Spleen (tissue), 11 donors: ENCODE data around the gene TRHDE. TPM values are rescaled to one million over a fixed set of nuclear protein-coding genes. Genes with fewer than 3 reads are reported as not detected.
A peak's percentile ranks its signal among the peaks of the same experiment; 100 is the strongest.

Experiments
- DNase-seq: peaks from one replicate; pipeline ENCODE4 v3.0.0-alpha.2; 2020
- H3K27ac ChIP-seq, 8 donors: fragments of 200-600 bp; sonication (generic) in 7 of 8; 1 replicate in 4 of 8; 2 replicates in 4 of 8; pipeline versions ENCODE4 v1.5.0 to v1.8.0; 2016 to 2021; ENCODE audit warnings: inconsistent platforms in 4 of 8, mild to moderate bottlenecking in 4 of 8, moderate library complexity in 1 of 8
- H3K27me3 ChIP-seq, 7 donors: fragments of 200-600 bp; sonication (generic) in 6 of 7; replicated peaks in 1 of 7; 1 replicate in 4 of 7; 2 replicates in 3 of 7; pipeline versions ENCODE4 v1.5.0 to v1.8.0; 2016 to 2021; ENCODE audit warnings: inconsistent platforms in 3 of 7, mild to moderate bottlenecking in 1 of 7
- H3K36me3 ChIP-seq, 6 donors: fragments of 200-600 bp; sonication (generic) in 5 of 6; 1 replicate in 4 of 6; 2 replicates in 2 of 6; pipeline versions ENCODE4 v1.5.0 to v1.8.0; 2016 to 2021; ENCODE audit warnings: inconsistent platforms in 2 of 6
- H3K4me1 ChIP-seq, 6 donors: fragments of 200-600 bp; sonication (generic) in 5 of 6; 1 replicate in 3 of 6; 2 replicates in 3 of 6; pipeline versions ENCODE4 v1.5.0 to v1.8.0; 2016 to 2021; ENCODE audit warnings: inconsistent platforms in 3 of 6
- H3K4me3 ChIP-seq, 8 donors: fragments of 200-600 bp; sonication (generic) in 7 of 8; 1 replicate in 4 of 8; 2 replicates in 4 of 8; pipeline versions ENCODE4 v1.5.0 to v1.8.0; 2016 to 2021; ENCODE audit warnings: inconsistent platforms in 4 of 8, mild to moderate bottlenecking in 4 of 8, moderate library complexity in 2 of 8
- H3K9me3 ChIP-seq, 8 donors: fragments of 200-600 bp; sonication (generic) in 7 of 8; 1 replicate in 4 of 8; 2 replicates in 4 of 8; pipeline versions ENCODE4 v1.5.0 to v1.8.0; 2016 to 2021; ENCODE audit warnings: inconsistent platforms in 4 of 8
- CTCF ChIP-seq, 11 experiments: fragments of 200-600 bp in 7 of 11; fragments of 450-650 bp in 4 of 11; sonication (generic) in 4 of 11; IDR thresholded peaks in 8 of 11; conservative IDR thresholded peaks in 3 of 11; 1 replicate in 7 of 11; 2 replicates in 4 of 11; pipeline versions ENCODE4 v1.4.0 to v1.8.0; 2016 to 2021; ENCODE audit warnings: antibody characterized with exemption in 11 of 11, inconsistent platforms in 4 of 11, mild to moderate bottlenecking in 1 of 11
- POLR2A ChIP-seq, 3 donors: fragments of 450-650 bp; IDR thresholded peaks; one replicate each; pipeline ENCODE4 v1.5.1; 2017; ENCODE audit warnings: antibody characterized with exemption in 3 of 3, mild to moderate bottlenecking in 1 of 3
- POLR2AphosphoS5 ChIP-seq, 3 donors: sonication (generic); formaldehyde crosslinking; IDR thresholded peaks; one replicate each; pipeline ENCODE4 v1.5.1; 2017; ENCODE audit warnings: antibody characterized with exemption in 3 of 3
- WGBS, 5 donors: extraction: QIAGEN DNeasy Blood & Tissue Kit in 3 of 5; methylation state at CpG; one replicate each; pipeline versions ENCODE4 v1.1.5 to v1.1.7; 2013 to 2018; 5-methylcytosine and 5-hydroxymethylcytosine counted together
- intact Hi-C: fragments of 100-400 bp; cut with DNase I; formaldehyde crosslinking; loops from one replicate; pipeline ENCODE4 v1.15.0; 2023; ENCODE audit warnings: low total_unique reads
- polyA plus RNA-seq, 3 donors: library from polyadenylated mRNA; stranded (reverse); fragments of 200-250 nt; gene quantifications; one replicate each; pipeline ENCODE4 v1.2.1, GENCODE V29; 2013
- total RNA-seq, 7 donors: library from RNA; depleted of rRNA in 3 of 7; stranded (reverse); fragments of >200 nt in 3 of 7; fragmentation: NEBNext Ultra II Directional in 4 of 7; extraction: Animal tissue kit (Norgen Biotek cat#: 25700) in 4 of 7; gene quantifications; one replicate each; pipeline versions ENCODE4 v1.1.0 to v1.2.1, GENCODE V29; 2016 to 2021
- donor health status: healthy with polysubstance abuse.
- donor health status: DM: no; HTN: no; CAD: no; lungs with moderate emphysema.
- donor health status: DM: no; HTN: no; CAD: no.
- donor health status: Bipolar disorder and iron deficiency.
- donor health status: healthy.
- donor health status: DM: no; HTN: no; CAD: no.
- donor health status: DM: yes; HTN: yes; CAD: no.

TRHDE gene
- total and polyA plus RNA-seq, 10 donors: 0.26 to 32.7 (median 16.3) TPM

- no peaks in the 10 kb centered on the region for H3K4me1 ChIP-seq
- H3K4me3 ChIP-seq: no peak overlapping the region
- intact Hi-C loops: no loop called here
- peaks cover 0 to 12% (median 0%) of the 10 kb centered on the region in 7 donors for H3K27me3 ChIP-seq
- no peak for DNase-seq
- 68 to 81% (median 69%) methylated on average over 1 of the region's 1 CpG for WGBS, 5 donors
- H3K9me3 ChIP-seq: no peaks in the 10 kb centered on the region
- no peak overlapping the region for H3K27ac ChIP-seq
- H3K36me3 ChIP-seq: no peaks in the 10 kb centered on the region
- TF ChIP-seq POLR2A (IDR thresholded peaks at IDR 0.05) (no peak), CTCF (IDR thresholded peaks at IDR 0.05 in 8 of 11, conservative IDR thresholded peaks at IDR 0.05 in 3 of 11) (peak in 2 of 11 experiments; percentile 19 to 24), POLR2AphosphoS5 (IDR thresholded peaks at IDR 0.05) (no peak)
Observed at GRCh38 chr12:72264548-72265175, 7.5 kb upstream of the TRHDE start.

- no peaks in the 10 kb centered on the region for H3K9me3 ChIP-seq
- TF ChIP-seq POLR2AphosphoS5 (IDR thresholded peaks at IDR 0.05) (no peak), POLR2A (IDR thresholded peaks at IDR 0.05) (no peak), CTCF (IDR thresholded peaks at IDR 0.05 in 8 of 11, conservative IDR thresholded peaks at IDR 0.05 in 3 of 11) (no peak)
- peaks cover 0 to 45% (median 20%) of the 10 kb centered on the region in 7 donors for H3K27me3 ChIP-seq
- WGBS, 5 donors: 43 to 73% (median 58%) methylated on average over 2 of the region's 2 CpGs
- no peaks in the 10 kb centered on the region for H3K36me3 ChIP-seq
- no peak overlapping the region for H3K4me3 ChIP-seq
- no peak overlapping the region for H3K27ac ChIP-seq
- intact Hi-C loops: no loop called here
- DNase-seq: no peak
- peaks cover 0 to 19% (median 9%) of the 10 kb centered on the region in 6 donors for H3K4me1 ChIP-seq
Observed at GRCh38 chr12:72267974-72268373, 4.2 kb upstream of the TRHDE start.

GRCh38 chr12:72268386-72268785 is 3.8 kb upstream of the TRHDE start:
- no peak for TF ChIP-seq POLR2AphosphoS5 (IDR thresholded peaks at IDR 0.05)
- TF ChIP-seq CTCF (IDR thresholded peaks at IDR 0.05 in 8 of 11, conservative IDR thresholded peaks at IDR 0.05 in 3 of 11): no peak
- no peak for TF ChIP-seq POLR2A (IDR thresholded peaks at IDR 0.05)
- 59 to 76% (median 63%) methylated on average over 2 of the region's 2 CpGs for WGBS, 5 donors
- H3K4me3 ChIP-seq: no peak overlapping the region

GRCh38 chr12:72269491-72269890 is 2.7 kb upstream of the TRHDE start:
- WGBS, 5 donors: 38 to 68% (median 40%) methylated on average over 1 of the region's 1 CpG
- Histone ChIP-seq H3K27me3 (peaks cover 0 to 60% (median 35%) of the 10 kb centered on the region in 7 donors), H3K9me3 (no peaks in the 10 kb centered on the region), H3K4me3 (peak overlapping the region in 1 of 8 donors; percentile 71), H3K27ac (no peak overlapping the region), H3K36me3 (no peaks in the 10 kb centered on the region), H3K4me1 (peaks cover 0 to 35% (median 22%) of the 10 kb centered on the region in 6 donors)
- intact Hi-C loops: no loop called here
- DNase-seq: no peak
- TF ChIP-seq CTCF (IDR thresholded peaks at IDR 0.05 in 8 of 11, conservative IDR thresholded peaks at IDR 0.05 in 3 of 11) (no peak), POLR2A (IDR thresholded peaks at IDR 0.05) (no peak), POLR2AphosphoS5 (IDR thresholded peaks at IDR 0.05) (no peak)

More at GRCh38 chr12:72268386-72268785, 3.8 kb upstream of the TRHDE start:
- no peak for DNase-seq
- peaks cover 0 to 24% (median 13%) of the 10 kb centered on the region in 6 donors for H3K4me1 ChIP-seq
- H3K36me3 ChIP-seq: no peaks in the 10 kb centered on the region
- no peak overlapping the region for H3K27ac ChIP-seq
- H3K27me3 ChIP-seq: peaks cover 0 to 49% (median 24%) of the 10 kb centered on the region in 7 donors
- no peaks in the 10 kb centered on the region for H3K9me3 ChIP-seq
- intact Hi-C loops: no loop called here
